T-cell (primary cell): ENCODE results near the gene FGF10. TPM values are rescaled to one million over a fixed set of nuclear protein-coding genes. Genes with fewer than 3 reads are reported as not detected.
A peak's percentile ranks its signal among the peaks of the same experiment; 100 is the strongest.

Experiments
- ATAC-seq, 4 experiments: fragments of 200-7000 bp in 3 of 4; fragments of 150-1000 bp in 1 of 4; cut with Tn5 transposase; replicated peaks in 1 of 4; 1 replicate in 3 of 4; 2 replicates in 1 of 4; pipeline ENCODE4 v1.10.0; 2021; ENCODE audit warnings: moderate library complexity in 3 of 4, mild to moderate bottlenecking in 2 of 4, moderate number of reproducible peaks in 1 of 4
- CTCF ChIA-PET, 2 donors: fragments of 300-600 bp; sonication (Branson Sonifier 250); formaldehyde crosslinking; loops; one replicate each; lab custom pipeline; 2022; ENCODE audit warnings: antibody characterized with exemption in 2 of 2; lab: Charles Lee
- POLR2A ChIA-PET, 2 donors: fragments of 300-600 bp; sonication (Branson Sonifier 250); formaldehyde crosslinking; loops; one replicate each; lab custom pipeline; 2022; ENCODE audit warnings: antibody characterized with exemption in 2 of 2; lab: Charles Lee
- DNase-seq, 35 experiments: peaks; one replicate each; pipeline versions ENCODE4 v3.0.0 to v3.0.0-alpha.2; 2013 to 2023
- H3K27ac ChIP-seq: one replicate; pipeline ENCODE4 v1.5.1; 2013; ENCODE audit warnings: low read length
- H3K27me3 ChIP-seq, 2 experiments: replicated peaks in 1 of 2; 1 replicate in 1 of 2; 2 replicates in 1 of 2; pipeline versions ENCODE4 v1.6.1 to v1.7.0; 2013; ENCODE audit warnings: low read length in 1 of 2, mixed read lengths in 1 of 2; ENCODE audit not compliant: control insufficient read depth in 2 of 2, insufficient read depth in 2 of 2; ENCODE audit errors: extremely low read depth in 1 of 2
- H3K36me3 ChIP-seq, 2 donors: 1 replicate in 1 of 2; 2 replicates in 1 of 2; pipeline versions ENCODE4 v1.6.1 to v1.7.0; 2013; ENCODE audit warnings: low read length in 1 of 2; ENCODE audit not compliant: control insufficient read depth in 2 of 2, insufficient read depth in 1 of 2; ENCODE audit errors: extremely low read depth in 1 of 2
- H3K4me1 ChIP-seq, 2 experiments: 1 replicate in 1 of 2; 2 replicates in 1 of 2; pipeline versions ENCODE4 v1.6.1 to v1.7.0; 2013; ENCODE audit warnings: low read length in 2 of 2, mixed read lengths in 1 of 2; ENCODE audit not compliant: insufficient read depth in 2 of 2, control insufficient read depth in 1 of 2; ENCODE audit errors: extremely low read depth in 1 of 2
- H3K4me3 ChIP-seq, 2 donors: 1 replicate in 1 of 2; 2 replicates in 1 of 2; pipeline versions ENCODE4 v1.5.1 to v1.7.0; 2013; ENCODE audit warnings: mild to moderate bottlenecking in 2 of 2, low read length in 1 of 2, moderate library complexity in 1 of 2; ENCODE audit not compliant: control insufficient read depth in 1 of 2; ENCODE audit errors: extremely low read depth in 1 of 2
- H3K9me3 ChIP-seq: 2 replicates; pipeline ENCODE4 v1.7.0; 2013
- H3K27ac Mint-ChIP-seq, 2 donors: one replicate each; pipeline ENCODE4 v1.8.0; 2020 to 2021; ENCODE audit warnings: mild to moderate bottlenecking in 2 of 2, mixed read lengths in 2 of 2
- H3K27me3 Mint-ChIP-seq, 2 donors: one replicate each; pipeline ENCODE4 v1.8.0; 2021 to 2022; ENCODE audit warnings: mixed read lengths in 2 of 2
- H3K36me3 Mint-ChIP-seq: one replicate; pipeline ENCODE4 v1.8.0; 2021; ENCODE audit warnings: mixed read lengths
- H3K4me1 Mint-ChIP-seq, 3 donors: one replicate each; pipeline ENCODE4 v1.8.0; 2020 to 2022; ENCODE audit warnings: mixed read lengths in 3 of 3, mild to moderate bottlenecking in 1 of 3
- H3K4me3 Mint-ChIP-seq, 3 donors: one replicate each; pipeline ENCODE4 v1.8.0; 2020 to 2022; ENCODE audit warnings: mild to moderate bottlenecking in 3 of 3, mixed read lengths in 3 of 3, moderate library complexity in 3 of 3
- H3K9me3 Mint-ChIP-seq, 3 donors: one replicate each; pipeline ENCODE4 v1.8.0; 2020 to 2022; ENCODE audit warnings: mixed read lengths in 3 of 3
- WGBS: methylation state at CpG from one replicate; pipeline ENCODE4 v1.1.5; 2013; ENCODE audit warnings: missing lambda C conversion rate; ENCODE audit not compliant: insufficient coverage; 5-methylcytosine and 5-hydroxymethylcytosine counted together
- total RNA-seq, 35 experiments: library from RNA in 6 of 35; stranded (reverse) in 6 of 35; fragments of 120-200 nt in 1 of 35; gene quantifications; one replicate each; pipeline versions ENCODE4 v1.2.1 to v1.2.4 and lab custom pipeline; 2013 to 2026

The FGF10 gene
- total RNA-seq, 5 donors from 2014 or later (not counting 1 experiment from before 2014, with no cell fraction given), result not detected

- no peaks in the 10 kb centered on the region for H3K36me3 ChIP-seq
- Mint-ChIP-seq H3K27me3 (peaks cover 0 to 5% of the 10 kb centered on the region in 2 donors), H3K27ac (no peak overlapping the region), H3K36me3 (no peaks in the 10 kb centered on the region), H3K4me3 (no peak overlapping the region), H3K9me3 (no peaks in the 10 kb centered on the region), H3K4me1 (no peaks in the 10 kb centered on the region)
- no peak for ATAC-seq
- no peaks in the 10 kb centered on the region for H3K27me3 ChIP-seq
- H3K27ac ChIP-seq, result no peak overlapping the region
- no peaks in the 10 kb centered on the region for H3K4me1 ChIP-seq
- ChIA-PET POLR2A (interaction anchor here in 1 of 2 donors (0.6 kb wide), 1 partner anchor 8 kb away, joined by 4 read pairs; no protein-coding TSS in a partner anchor), CTCF (no interaction called here)
- H3K4me3 ChIP-seq, result no peak overlapping the region
- DNase-seq, result no peak
- H3K9me3 ChIP-seq, result no peaks in the 10 kb centered on the region
- 68% methylated on average over 2 of the region's 3 CpGs for WGBS
Measured at GRCh38 chr5:44396312-44396711, 7.1 kb upstream of the FGF10 start.

GRCh38 chr5:44390351-44390750, 1.1 kb upstream of the FGF10 start:
- ChIA-PET POLR2A (no interaction called here), CTCF (no interaction called here)
- Histone ChIP-seq H3K4me3 (no peak overlapping the region), H3K27me3 (peaks cover 6 to 17% of the 10 kb centered on the region in 2 experiments), H3K9me3 (no peaks in the 10 kb centered on the region), H3K36me3 (no peaks in the 10 kb centered on the region), H3K27ac (no peak overlapping the region), H3K4me1 (no peaks in the 10 kb centered on the region)
- peaks cover 0 to 10% (median 9%) of the 10 kb centered on the region in 3 donors for H3K4me1 Mint-ChIP-seq
- no peaks in the 10 kb centered on the region for H3K36me3 Mint-ChIP-seq
- peaks cover 36 to 37% of the 10 kb centered on the region in 2 donors for H3K27me3 Mint-ChIP-seq
- H3K9me3 Mint-ChIP-seq, result peaks cover 0 to 6% (median 3%) of the 10 kb centered on the region in 3 donors
- WGBS, result 33% methylated on average over 1 of the region's 2 CpGs
- no peak overlapping the region for H3K27ac Mint-ChIP-seq
- no peak for DNase-seq
- ATAC-seq, result no peak
- no peak overlapping the region for H3K4me3 Mint-ChIP-seq

- peaks cover 6 to 17% of the 10 kb centered on the region in 2 experiments for H3K27me3 ChIP-seq
- Mint-ChIP-seq H3K27ac (no peak overlapping the region), H3K4me1 (peaks cover 0 to 10% (median 9%) of the 10 kb centered on the region in 3 donors), H3K4me3 (no peak overlapping the region), H3K36me3 (no peaks in the 10 kb centered on the region), H3K9me3 (peaks cover 2 to 6% (median 3%) of the 10 kb centered on the region in 3 donors), H3K27me3 (peaks cover 36 to 40% of the 10 kb centered on the region in 2 donors)
- H3K4me3 ChIP-seq, result no peak overlapping the region
- H3K36me3 ChIP-seq, result no peaks in the 10 kb centered on the region
- POLR2A ChIA-PET, result no interaction called here
- WGBS, result 7% methylated on average over 4 of the region's 5 CpGs
- DNase-seq (no peak), ATAC-seq (no peak)
- H3K9me3 ChIP-seq, result no peaks in the 10 kb centered on the region
- CTCF ChIA-PET, result no interaction called here
- no peaks in the 10 kb centered on the region for H3K4me1 ChIP-seq
- no peak overlapping the region for H3K27ac ChIP-seq
Measured at GRCh38 chr5:44389823-44390143, 563 bp upstream of the FGF10 start.

GRCh38 chr5:44388321-44389089, 715 bp downstream of the FGF10 start:
- peaks cover 2 to 6% (median 3%) of the 10 kb centered on the region in 3 donors for H3K9me3 Mint-ChIP-seq
- POLR2A ChIA-PET, result no interaction called here
- H3K27me3 ChIP-seq, result peaks cover 6 to 17% of the 10 kb centered on the region in 2 experiments
- H3K27me3 Mint-ChIP-seq, result peaks cover 36 to 42% of the 10 kb centered on the region in 2 donors
- no peak overlapping the region for H3K27ac Mint-ChIP-seq
- WGBS, result 3% methylated on average over 8 of the region's 27 CpGs
- H3K9me3 ChIP-seq, result no peaks in the 10 kb centered on the region
- no peaks in the 10 kb centered on the region for H3K4me1 ChIP-seq
- DNase-seq (no peak), ATAC-seq (peak in 1 of 4 experiments; percentile 13)
- peaks cover 0 to 10% (median 9%) of the 10 kb centered on the region in 3 donors for H3K4me1 Mint-ChIP-seq
- H3K27ac ChIP-seq, result no peak overlapping the region
- peak overlapping the region in 1 of 3 donors; percentile 33 for H3K4me3 Mint-ChIP-seq
- CTCF ChIA-PET, result no interaction called here
- H3K4me3 ChIP-seq, result no peak overlapping the region
- no peaks in the 10 kb centered on the region for H3K36me3 ChIP-seq
- H3K36me3 Mint-ChIP-seq, result no peaks in the 10 kb centered on the region

GRCh38 chr5:44387921-44388320, 1.3 kb downstream of the FGF10 start:
- ChIA-PET CTCF (no interaction called here), POLR2A (no interaction called here)
- no peak overlapping the region for H3K27ac Mint-ChIP-seq
- 0% methylated on average over 1 of the region's 11 CpGs for WGBS
- no peak for DNase-seq
- Histone ChIP-seq H3K4me3 (no peak overlapping the region), H3K4me1 (no peaks in the 10 kb centered on the region), H3K9me3 (no peaks in the 10 kb centered on the region), H3K27ac (no peak overlapping the region), H3K27me3 (peaks cover 6 to 17% of the 10 kb centered on the region in 2 experiments), H3K36me3 (no peaks in the 10 kb centered on the region)
- H3K9me3 Mint-ChIP-seq, result peaks cover 2 to 6% (median 3%) of the 10 kb centered on the region in 3 donors
- H3K36me3 Mint-ChIP-seq, result no peaks in the 10 kb centered on the region
- peak overlapping the region in 1 of 3 donors; percentile 33 for H3K4me3 Mint-ChIP-seq
- ATAC-seq, result no peak
- H3K27me3 Mint-ChIP-seq, result peaks cover 36 to 42% of the 10 kb centered on the region in 2 donors
- H3K4me1 Mint-ChIP-seq, result peaks cover 0 to 10% (median 9%) of the 10 kb centered on the region in 3 donors

- Histone ChIP-seq H3K27me3 (peaks cover 6 to 17% of the 10 kb centered on the region in 2 experiments), H3K27ac (no peak overlapping the region), H3K9me3 (no peaks in the 10 kb centered on the region), H3K36me3 (no peaks in the 10 kb centered on the region), H3K4me3 (no peak overlapping the region), H3K4me1 (no peaks in the 10 kb centered on the region)
- DNase-seq (no peak), ATAC-seq (no peak)
- H3K4me1 Mint-ChIP-seq, result peaks cover 0 to 10% (median 9%) of the 10 kb centered on the region in 3 donors
- H3K27ac Mint-ChIP-seq, result no peak overlapping the region
- peaks cover 36 to 42% of the 10 kb centered on the region in 2 donors for H3K27me3 Mint-ChIP-seq
- H3K36me3 Mint-ChIP-seq, result no peaks in the 10 kb centered on the region
- ChIA-PET POLR2A (no interaction called here), CTCF (no interaction called here)
- H3K9me3 Mint-ChIP-seq, result peaks cover 2 to 6% (median 3%) of the 10 kb centered on the region in 3 donors
- peak overlapping the region in 1 of 3 donors; percentile 33 for H3K4me3 Mint-ChIP-seq
- WGBS, result 60% methylated on average over 1 of the region's 3 CpGs
Measured at GRCh38 chr5:44387406-44387805, 1.8 kb downstream of the FGF10 start.
